ENCODE results near the gene GALNT6.

Gene GALNT6

GRCh38 chr12:51379571-51379970, 11.6 kb downstream of the GALNT6 start:
- no peak for DNase-seq (ENCODE audit: low read depth)

GRCh38 chr12:51378749-51379148, 12.5 kb downstream of the GALNT6 start:
- no peak for DNase-seq (ENCODE audit: low read depth)

DNA sequence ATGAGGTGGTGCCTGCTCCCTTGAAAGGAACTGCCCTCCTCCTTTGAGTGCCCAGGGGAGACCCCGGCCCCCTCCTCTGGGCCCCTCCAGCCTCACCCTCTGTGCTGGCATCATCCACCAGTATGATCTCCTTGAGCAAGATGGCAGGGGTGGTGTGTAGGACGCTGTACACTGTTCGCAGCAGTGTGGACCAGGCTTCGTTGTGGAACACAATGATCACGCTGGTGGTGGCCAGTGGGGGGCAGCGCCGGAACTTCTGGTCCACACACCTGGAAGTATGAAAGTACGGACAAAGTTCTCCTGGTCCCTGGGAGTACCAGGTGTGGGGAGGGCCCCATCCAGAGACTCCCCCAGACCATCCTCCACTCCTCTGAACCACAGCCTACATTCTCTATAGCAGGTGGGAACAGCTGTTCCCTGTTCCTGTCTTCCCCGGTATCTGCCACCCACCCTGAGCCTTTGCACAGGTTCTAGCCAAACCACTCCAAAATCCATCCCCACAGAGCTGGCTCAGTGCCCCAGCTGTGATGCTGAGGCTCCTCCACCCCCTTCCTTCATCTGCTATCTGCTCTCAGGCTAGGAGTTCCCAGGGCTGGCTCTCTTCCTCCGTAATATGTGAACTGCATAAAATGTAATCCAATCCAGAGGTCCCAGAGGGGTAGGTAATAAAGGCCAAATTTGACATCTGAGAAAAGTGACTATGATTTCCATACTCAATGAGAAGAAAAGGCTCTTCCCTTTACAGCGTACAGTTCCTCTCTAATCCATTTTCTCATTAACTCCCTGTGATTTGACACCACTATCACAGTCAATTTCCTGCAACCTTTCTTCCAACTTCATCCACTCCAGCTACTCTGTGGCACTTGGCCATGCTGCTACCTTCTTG, 13.9 kb downstream of the GALNT6 start:
- no peak for DNase-seq (ENCODE audit: low read depth)

GRCh38 chr12:51374856-51375255, 16.4 kb downstream of the GALNT6 start:
- no peak for DNase-seq (ENCODE audit: low read depth)

DNA sequence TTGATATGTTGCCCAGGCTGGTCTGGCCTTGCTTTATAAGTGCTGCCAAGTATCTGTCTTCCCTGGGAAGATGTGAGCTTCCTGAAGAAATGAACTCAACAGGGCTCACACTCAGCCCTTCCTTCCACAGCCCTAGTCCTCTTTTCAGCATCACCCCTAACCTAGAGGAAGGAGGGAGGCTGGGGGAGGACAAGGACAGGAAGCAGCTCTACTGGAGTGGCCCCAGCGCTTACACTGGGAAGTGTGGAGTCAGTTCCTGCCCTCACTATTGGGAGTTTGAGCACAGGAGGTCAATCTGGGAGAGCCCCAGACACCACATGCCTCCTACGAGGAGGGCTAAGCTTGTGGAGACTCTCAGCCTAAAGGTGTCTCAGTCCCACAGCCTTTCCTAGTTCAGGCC, 16.8 kb downstream of the GALNT6 start:
- DNase-seq (ENCODE audit: low read depth), result no peak

DNA sequence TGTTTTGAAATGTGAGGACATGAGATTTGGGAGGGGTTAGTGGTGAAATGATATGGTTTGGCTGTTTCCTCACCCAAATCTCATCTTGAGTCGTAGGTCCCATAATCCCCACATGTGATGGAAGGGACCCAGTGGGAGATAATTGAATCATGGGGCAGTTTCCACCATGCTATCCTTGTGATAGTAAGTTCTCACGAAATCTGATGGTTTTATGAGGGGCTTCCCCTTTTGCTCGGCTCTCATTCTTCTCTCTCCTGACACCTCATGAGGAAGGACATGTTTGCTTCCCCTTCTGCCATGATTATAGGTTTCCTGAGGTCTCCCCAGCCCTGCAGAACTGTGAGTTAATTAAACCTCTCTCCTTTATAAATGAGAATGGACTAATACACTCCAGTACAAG, 18.0 kb downstream of the GALNT6 start:
- no peak for DNase-seq (ENCODE audit: low read depth)

DNA sequence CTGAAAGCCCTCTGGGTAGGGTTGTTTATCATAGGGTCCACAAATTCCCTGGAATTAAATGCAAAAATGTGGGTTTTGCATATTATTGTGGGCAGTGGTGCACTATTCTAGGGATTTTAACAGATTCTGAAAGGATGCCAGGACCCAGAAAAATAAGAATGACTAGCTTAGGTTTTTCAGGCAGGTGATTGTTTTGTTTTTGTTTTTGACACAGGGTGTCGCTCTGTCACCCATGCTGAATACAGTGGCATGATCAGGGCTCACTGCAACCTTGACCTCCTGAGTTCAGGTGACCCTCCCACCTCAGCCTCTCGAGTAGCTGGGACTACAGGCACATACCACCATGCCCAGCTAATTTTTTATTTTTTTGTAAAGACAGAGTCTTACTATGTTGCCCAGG, 19.2 kb downstream of the GALNT6 start:
- no peak for DNase-seq (ENCODE audit: low read depth)

- DNase-seq (ENCODE audit: low read depth), result peak; percentile 99
Measured at GRCh38 chr12:51371295-51371953, 19.8 kb downstream of the GALNT6 start.

GRCh38 chr12:51370667-51371066, 20.5 kb downstream of the GALNT6 start:
- no peak for DNase-seq (ENCODE audit: low read depth)

GRCh38 chr12:51369581-51369980, 21.6 kb downstream of the GALNT6 start:
- no peak for DNase-seq (ENCODE audit: low read depth)

DNA sequence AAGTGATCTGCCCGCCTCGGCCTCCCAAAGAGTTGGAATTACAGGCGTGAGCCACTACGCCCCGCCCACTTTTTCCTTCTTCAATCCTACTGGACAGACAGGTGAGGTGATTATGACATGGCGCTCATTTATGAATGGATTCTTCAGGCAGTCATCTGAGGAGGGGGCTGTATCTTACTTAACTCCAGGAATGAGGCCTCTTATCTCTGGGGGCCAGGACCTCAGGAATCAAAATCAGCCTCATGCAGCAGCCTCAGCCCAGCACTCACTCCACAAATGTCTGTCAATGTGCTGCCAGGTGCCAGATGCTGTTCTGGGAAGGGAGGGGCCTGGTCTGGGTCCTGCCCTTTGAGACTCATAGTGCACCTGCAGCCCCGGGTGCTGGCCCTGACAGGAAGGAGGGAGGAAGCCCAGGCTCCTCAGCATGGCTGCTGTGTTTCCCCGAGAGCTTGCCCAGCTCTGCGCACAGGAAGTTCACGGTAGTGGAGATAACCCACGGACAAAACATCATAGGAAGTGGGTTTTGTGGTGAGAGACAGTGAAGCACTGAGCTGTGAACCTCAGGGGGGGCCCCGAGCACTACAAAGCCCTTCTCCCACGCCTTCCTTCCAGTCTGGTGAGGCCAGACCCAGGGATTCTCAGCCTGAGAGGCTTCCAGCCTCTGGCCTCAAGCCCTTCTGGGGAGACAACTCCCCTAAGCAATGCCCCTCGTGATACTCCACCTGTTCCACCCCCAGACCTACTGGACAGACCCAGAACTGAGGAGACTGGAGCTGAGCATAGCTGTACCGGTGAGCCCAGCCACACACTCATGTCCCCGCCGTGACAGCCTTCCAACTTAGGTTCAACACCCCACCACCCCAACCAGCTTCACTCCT, 22.3 kb downstream of the GALNT6 start:
- peak; percentile 70 for DNase-seq (ENCODE audit: low read depth)

DNA sequence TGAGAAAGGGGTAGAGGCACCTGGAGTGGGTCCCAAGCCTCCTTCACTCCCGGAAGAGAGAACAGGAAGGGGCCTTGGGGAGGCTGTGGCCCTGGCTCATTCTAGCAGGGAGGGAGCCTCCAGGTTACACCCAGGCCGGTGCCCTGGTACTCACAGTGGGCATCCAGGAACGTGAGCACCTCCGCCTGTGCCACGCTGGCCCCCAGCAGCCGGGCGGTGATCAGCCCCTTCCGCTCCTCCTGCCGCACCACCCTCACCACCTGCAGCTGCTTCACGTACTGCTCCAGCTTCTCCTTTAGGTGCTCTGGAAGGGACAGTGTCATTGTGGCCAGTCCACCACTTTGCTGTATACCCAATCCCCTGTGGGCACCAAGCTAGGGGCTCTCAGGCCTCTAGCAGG, 25.9 kb downstream of the GALNT6 start:
- DNase-seq (ENCODE audit: low read depth), result no peak

DNA sequence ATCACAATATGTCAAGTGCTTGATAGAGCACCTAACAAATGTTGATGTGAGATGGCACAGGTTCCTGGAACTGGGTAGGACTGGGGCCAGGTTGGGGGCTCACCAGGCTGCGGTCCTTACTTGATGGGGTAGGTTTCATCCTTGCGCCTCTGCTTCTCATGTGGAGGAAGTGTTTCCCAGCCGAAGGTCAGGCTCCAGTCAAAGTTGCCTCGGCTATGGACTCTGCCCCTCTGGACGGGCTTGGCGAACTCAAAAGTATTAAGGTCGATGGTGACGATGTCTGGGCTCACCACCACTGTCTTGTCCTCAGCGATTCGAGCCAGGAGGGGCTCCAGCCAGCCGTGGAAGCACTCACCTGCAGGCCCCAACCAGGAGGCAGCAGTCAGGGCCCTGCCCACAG, 27.2 kb downstream of the GALNT6 start:
- no peak for DNase-seq (ENCODE audit: low read depth)

DNA sequence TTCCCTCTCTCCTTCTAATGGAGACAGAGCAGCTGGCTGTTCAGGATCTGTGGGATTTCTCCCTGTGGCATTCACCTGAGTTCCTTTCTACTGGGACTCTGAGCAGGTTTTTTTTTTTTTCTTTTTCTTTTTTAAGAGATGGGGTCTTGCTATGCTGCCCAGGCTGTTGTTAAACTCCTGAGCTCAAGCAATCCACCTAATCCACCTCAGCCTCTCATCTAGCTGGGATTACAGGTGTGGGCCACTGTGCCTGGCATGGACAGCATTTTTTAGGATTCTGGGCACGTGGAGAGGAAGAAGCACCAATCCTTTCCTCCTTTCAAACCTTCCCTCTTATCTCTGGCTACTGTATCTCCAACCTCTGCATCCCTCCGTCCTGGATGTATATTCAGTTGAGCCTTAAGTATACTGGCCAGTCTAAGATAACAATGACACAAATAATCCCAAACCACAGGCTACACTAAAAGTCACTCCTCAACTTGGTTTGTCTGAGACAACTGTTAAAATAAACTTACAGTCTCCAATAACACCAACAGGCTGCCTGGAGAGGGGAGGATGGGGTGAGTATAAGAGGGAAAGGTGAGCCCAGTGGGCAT, 28.4 kb downstream of the GALNT6 start:
- no peak for DNase-seq (ENCODE audit: low read depth)

DNA sequence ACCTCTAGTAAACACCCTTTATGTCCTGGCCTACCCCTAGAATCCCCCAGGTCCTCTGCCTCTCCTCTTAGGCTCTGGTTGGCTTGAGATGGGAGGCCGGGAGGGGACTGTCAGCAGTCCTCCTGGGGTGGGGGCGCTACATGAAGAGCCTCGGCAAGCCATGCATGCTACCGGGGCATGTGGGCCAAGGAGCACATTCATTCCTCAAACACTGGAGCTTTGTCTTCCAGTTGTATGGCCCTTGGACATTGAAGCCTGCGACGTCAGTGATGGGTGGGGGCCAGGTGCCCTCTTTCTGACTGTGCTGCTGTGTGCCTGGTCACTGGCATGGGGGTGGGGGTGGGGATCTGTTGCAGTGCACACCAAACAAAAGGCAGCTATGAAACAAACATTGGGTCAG, 28.9 kb downstream of the GALNT6 start:
- no peak for DNase-seq (ENCODE audit: low read depth)

DNA sequence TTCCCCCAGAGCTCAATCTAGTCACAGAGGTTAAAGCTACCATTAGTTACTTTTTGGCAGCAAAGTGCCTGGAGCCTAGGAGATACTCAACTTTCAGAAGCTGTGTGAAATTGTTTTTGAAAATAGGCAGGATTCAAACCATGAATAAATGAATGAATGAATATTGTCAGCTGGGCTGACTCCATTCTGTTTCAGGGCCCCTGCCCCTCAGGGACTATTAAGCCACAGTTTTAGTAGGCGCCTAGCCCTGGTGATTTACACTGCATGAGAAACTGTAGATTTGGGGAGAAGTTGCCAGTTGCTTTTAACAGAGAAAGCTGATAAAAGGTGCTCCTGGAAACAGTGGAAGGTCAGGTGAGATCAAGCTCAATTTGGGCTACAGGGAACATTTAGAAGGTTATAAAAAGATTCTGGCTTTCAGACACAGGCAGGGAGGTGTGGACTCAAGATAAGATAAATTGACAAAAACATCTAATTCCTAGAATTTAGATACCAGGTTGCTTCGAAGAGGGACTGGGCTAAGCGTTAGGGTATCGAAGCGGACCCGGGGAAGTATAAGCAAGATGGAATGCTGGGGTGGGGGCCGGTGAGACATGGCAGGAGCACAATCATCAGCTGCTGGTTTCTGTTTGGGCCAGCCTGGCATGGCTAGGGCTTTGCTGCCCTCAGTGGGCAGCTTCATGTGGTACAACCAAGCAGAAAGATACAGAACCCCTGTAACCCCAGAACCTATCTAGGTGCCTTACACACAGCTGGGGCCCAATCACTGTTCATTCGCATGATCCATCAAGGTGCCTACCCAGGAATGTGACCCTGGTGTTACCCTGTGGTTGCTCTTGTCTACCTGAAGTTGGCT, 29.8 kb downstream of the GALNT6 start:
- no peak for DNase-seq (ENCODE audit: low read depth)

DNA sequence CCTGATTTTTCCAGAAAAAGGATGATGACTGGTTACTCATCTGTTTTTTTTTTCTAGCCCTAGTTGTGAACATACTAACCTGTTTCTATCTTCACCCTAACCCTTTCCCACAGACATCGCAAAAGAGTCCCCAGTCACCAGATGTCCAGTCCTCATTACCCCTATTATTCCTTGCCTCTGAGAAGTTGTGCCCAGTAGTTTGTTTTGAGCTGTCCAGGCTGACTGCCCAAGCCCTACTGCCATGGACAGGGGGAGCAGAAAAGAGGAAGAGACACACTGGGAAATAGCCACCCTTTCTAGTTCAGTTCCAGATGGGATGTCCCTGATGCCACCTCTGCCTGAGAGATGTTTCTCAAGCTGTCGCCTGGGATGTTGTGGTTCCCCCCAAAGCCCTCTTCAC, 30.9 kb downstream of the GALNT6 start:
- DNase-seq (ENCODE audit: low read depth), result no peak

- DNase-seq (ENCODE audit: low read depth), result no peak
Measured at GRCh38 chr12:51359851-51360250, 31.4 kb downstream of the GALNT6 start.

GRCh38 chr12:51358496-51358895, 32.7 kb downstream of the GALNT6 start:
- DNase-seq (ENCODE audit: low read depth), result no peak

DNA sequence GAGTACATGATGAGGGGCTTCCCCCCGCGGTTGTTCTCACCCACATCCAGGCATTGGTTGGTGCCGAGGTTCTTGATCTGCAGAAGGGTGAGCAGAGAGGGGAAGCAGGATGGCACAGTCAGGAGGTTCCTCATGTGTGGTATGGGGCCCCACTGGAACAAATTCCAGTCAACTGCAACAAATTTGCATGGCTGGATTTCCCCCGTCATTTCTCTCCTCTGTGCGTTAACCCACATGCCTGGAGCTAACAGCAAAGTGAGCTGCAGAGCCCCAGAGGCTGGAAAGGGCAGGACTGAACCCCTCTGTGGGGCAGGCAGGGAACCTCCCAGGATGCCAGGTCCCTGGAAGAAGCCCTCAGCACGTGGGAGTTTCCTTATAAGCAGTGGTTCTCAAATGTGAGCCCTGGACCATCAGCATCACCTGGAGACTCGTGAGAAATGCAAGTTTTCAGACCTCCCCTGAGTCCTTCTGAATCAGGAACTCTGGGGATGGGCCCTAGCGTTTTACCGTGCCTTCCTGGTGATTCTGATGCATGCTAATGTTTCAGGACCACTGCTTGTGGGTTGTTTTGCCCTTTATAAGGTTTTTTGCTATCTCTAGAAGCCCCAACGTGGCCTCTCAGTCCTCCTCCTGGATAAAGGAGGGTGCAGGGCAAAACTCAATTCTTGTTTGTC, 33.7 kb downstream of the GALNT6 start:
- no peak for DNase-seq (ENCODE audit: low read depth)

All from ELR (cell line).